IPS-20b (cell line): ENCODE data around the gene CP.
"Not testable (repeated sequence)": the region's sequence is repeated elsewhere in the genome, so short reads cannot be mapped to it uniquely, and the experiment has no call there.

Experiments
- H3K27ac ChIP-seq: one replicate; pipeline ENCODE4 v1.5.1; 2013; ENCODE audit warnings: low read length
- H3K27me3 ChIP-seq: 2 replicates; pipeline ENCODE4 v1.6.1; 2013; ENCODE audit warnings: mild to moderate bottlenecking, low read length, inconsistent platforms; ENCODE audit not compliant: insufficient read depth
- H3K36me3 ChIP-seq: 2 replicates; pipeline ENCODE4 v1.6.1; 2013; ENCODE audit warnings: low read depth, mild to moderate bottlenecking, inconsistent platforms, low read length, moderate library complexity; ENCODE audit not compliant: insufficient read depth
- H3K4me1 ChIP-seq: 2 replicates; pipeline ENCODE4 v1.6.1; 2013; ENCODE audit warnings: mild to moderate bottlenecking, control low read depth, inconsistent platforms, low read length, moderate library complexity; ENCODE audit not compliant: insufficient read depth
- H3K4me3 ChIP-seq: 2 replicates; pipeline ENCODE4 v1.5.1; 2013; ENCODE audit warnings: mild to moderate bottlenecking, low read length, inconsistent platforms
- H3K9ac ChIP-seq: 2 replicates; pipeline ENCODE4 v1.6.1; 2013; ENCODE audit warnings: low read depth, mild to moderate bottlenecking, inconsistent platforms, low read length, moderate library complexity
- H3K9me3 ChIP-seq: 2 replicates; pipeline ENCODE4 v1.6.1; 2013; ENCODE audit warnings: mild to moderate bottlenecking, low read depth, low read length, inconsistent platforms; ENCODE audit not compliant: insufficient read depth

Gene CP

GRCh38 chr3:149224736-149225594 is 3.3 kb upstream of the CP start:
- Histone ChIP-seq H3K27me3 (no peaks in the 10 kb centered on the region), H3K9ac (no peak overlapping the region), H3K36me3 (no peaks in the 10 kb centered on the region), H3K9me3 (no peaks in the 10 kb centered on the region), H3K4me1 (no peaks in the 10 kb centered on the region; the same call in 1 of the 2 replicates), H3K4me3 (no peak overlapping the region), H3K27ac (no peak overlapping the region)

GRCh38 chr3:149223461-149223820 is 1.8 kb upstream of the CP start:
- Histone ChIP-seq H3K9ac (no peak overlapping the region), H3K36me3 (no peaks in the 10 kb centered on the region), H3K4me1 (no peaks in the 10 kb centered on the region; the same call in 1 of the 2 replicates), H3K9me3 (no peaks in the 10 kb centered on the region), H3K4me3 (no peak overlapping the region), H3K27ac (no peak overlapping the region), H3K27me3 (no peaks in the 10 kb centered on the region)

- H3K9ac ChIP-seq, H3K36me3 ChIP-seq, H3K27me3 ChIP-seq, H3K27ac ChIP-seq, H3K9me3 ChIP-seq, H3K4me3 ChIP-seq, H3K4me1 ChIP-seq: not testable (repeated sequence)
These were observed 2.1 kb downstream of the CP start for GRCh38 chr3:149219380-149220121.

- Histone ChIP-seq H3K4me1 (peaks cover 2% of the 10 kb centered on the region; the same call in 1 of the 2 replicates), H3K27ac (no peak overlapping the region), H3K9ac (no peak overlapping the region), H3K9me3 (no peaks in the 10 kb centered on the region), H3K36me3 (no peaks in the 10 kb centered on the region), H3K4me3 (no peak overlapping the region), H3K27me3 (no peaks in the 10 kb centered on the region)
These were observed 4.3 kb downstream of the CP start for GRCh38 chr3:149217347-149217746.

GRCh38 chr3:149216193-149216869 is 5.3 kb downstream of the CP start:
- no peaks in the 10 kb centered on the region for H3K9me3 ChIP-seq
- no peak overlapping the region for H3K27ac ChIP-seq
- peaks cover 2% of the 10 kb centered on the region; the same call in 1 of the 2 replicates for H3K4me1 ChIP-seq
- H3K9ac ChIP-seq, result no peak overlapping the region
- no peak overlapping the region for H3K4me3 ChIP-seq
- no peaks in the 10 kb centered on the region for H3K27me3 ChIP-seq
- H3K36me3 ChIP-seq, result no peaks in the 10 kb centered on the region

GRCh38 chr3:149215515-149215914 is 6.1 kb downstream of the CP start:
- no peak overlapping the region for H3K27ac ChIP-seq
- no peaks in the 10 kb centered on the region for H3K27me3 ChIP-seq
- no peak overlapping the region for H3K4me3 ChIP-seq
- H3K9ac ChIP-seq, result no peak overlapping the region
- no peaks in the 10 kb centered on the region for H3K9me3 ChIP-seq
- H3K36me3 ChIP-seq, result no peaks in the 10 kb centered on the region
- peaks cover 2% of the 10 kb centered on the region; the same call in 1 of the 2 replicates for H3K4me1 ChIP-seq

GRCh38 chr3:149214702-149215101 is 6.9 kb downstream of the CP start:
- H3K27ac ChIP-seq, result no peak overlapping the region

GRCh38 chr3:149212386-149212785 is 9.2 kb downstream of the CP start:
- Histone ChIP-seq H3K27me3 (no peaks in the 10 kb centered on the region), H3K36me3 (no peaks in the 10 kb centered on the region), H3K4me3 (no peak overlapping the region), H3K9ac (no peak overlapping the region), H3K27ac (no peak overlapping the region), H3K4me1 (peaks cover 2% of the 10 kb centered on the region; the same call in 1 of the 2 replicates), H3K9me3 (no peaks in the 10 kb centered on the region)

More at GRCh38 chr3:149214702-149215101, 6.9 kb downstream of the CP start:
- no peaks in the 10 kb centered on the region for H3K36me3 ChIP-seq
- peaks cover 2% of the 10 kb centered on the region; the same call in 1 of the 2 replicates for H3K4me1 ChIP-seq
- no peak overlapping the region for H3K9ac ChIP-seq
- no peaks in the 10 kb centered on the region for H3K27me3 ChIP-seq
- H3K4me3 ChIP-seq, result no peak overlapping the region
- no peaks in the 10 kb centered on the region for H3K9me3 ChIP-seq

- Histone ChIP-seq H3K27me3 (no peaks in the 10 kb centered on the region), H3K27ac (no peak overlapping the region), H3K36me3 (no peaks in the 10 kb centered on the region), H3K4me3 (no peak overlapping the region), H3K9ac (no peak overlapping the region), H3K4me1 (no peaks in the 10 kb centered on the region), H3K9me3 (no peaks in the 10 kb centered on the region)
These were observed 12.2 kb downstream of the CP start for GRCh38 chr3:149209431-149209830.

GRCh38 chr3:149207475-149207874 is 14.2 kb downstream of the CP start:
- Histone ChIP-seq H3K27me3 (no peaks in the 10 kb centered on the region), H3K36me3 (no peaks in the 10 kb centered on the region), H3K27ac (no peak overlapping the region), H3K9ac (no peak overlapping the region), H3K9me3 (no peaks in the 10 kb centered on the region), H3K4me1 (no peaks in the 10 kb centered on the region), H3K4me3 (no peak overlapping the region)

GRCh38 chr3:149204390-149204991 is 17.1 kb downstream of the CP start:
- no peak overlapping the region for H3K27ac ChIP-seq
- H3K9ac ChIP-seq, result no peak overlapping the region
- H3K27me3 ChIP-seq, result no peaks in the 10 kb centered on the region
- peaks cover 4% of the 10 kb centered on the region for H3K4me1 ChIP-seq
- H3K4me3 ChIP-seq, result no peak overlapping the region
- H3K36me3 ChIP-seq, result no peaks in the 10 kb centered on the region
- H3K9me3 ChIP-seq, result no peaks in the 10 kb centered on the region
